HG02678 (cell line): ENCODE results near the gene DHCR24.
A peak's percentile ranks its signal among the peaks of the same experiment; 100 is the strongest.

Experiments
- ATAC-seq: cut with Tn5 transposase; IDR thresholded peaks from one replicate; pipeline ENCODE4 v1.9.1; 2021; ENCODE audit warnings: mild to moderate bottlenecking, moderate library complexity; ENCODE audit not compliant: unreplicated experiment

The DHCR24 gene

DNA sequence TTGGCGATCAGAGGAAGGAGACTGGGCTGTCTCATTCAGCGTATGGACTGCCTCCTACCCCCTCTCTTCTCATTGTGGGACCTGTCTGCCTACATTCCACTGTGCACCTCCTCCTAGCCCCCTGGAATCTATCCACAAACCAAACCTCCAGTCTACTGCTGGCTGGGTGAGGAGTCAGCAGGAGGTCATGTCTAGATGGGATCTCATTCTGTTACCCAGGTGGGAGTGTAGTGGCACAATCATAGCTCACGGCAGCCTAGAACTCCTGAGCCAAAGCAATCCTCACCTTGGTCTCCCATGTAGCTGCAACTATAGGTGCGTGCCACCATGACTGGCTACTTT, 67.8 kb downstream of the DHCR24 start:
- ATAC-seq = no peak

DNA sequence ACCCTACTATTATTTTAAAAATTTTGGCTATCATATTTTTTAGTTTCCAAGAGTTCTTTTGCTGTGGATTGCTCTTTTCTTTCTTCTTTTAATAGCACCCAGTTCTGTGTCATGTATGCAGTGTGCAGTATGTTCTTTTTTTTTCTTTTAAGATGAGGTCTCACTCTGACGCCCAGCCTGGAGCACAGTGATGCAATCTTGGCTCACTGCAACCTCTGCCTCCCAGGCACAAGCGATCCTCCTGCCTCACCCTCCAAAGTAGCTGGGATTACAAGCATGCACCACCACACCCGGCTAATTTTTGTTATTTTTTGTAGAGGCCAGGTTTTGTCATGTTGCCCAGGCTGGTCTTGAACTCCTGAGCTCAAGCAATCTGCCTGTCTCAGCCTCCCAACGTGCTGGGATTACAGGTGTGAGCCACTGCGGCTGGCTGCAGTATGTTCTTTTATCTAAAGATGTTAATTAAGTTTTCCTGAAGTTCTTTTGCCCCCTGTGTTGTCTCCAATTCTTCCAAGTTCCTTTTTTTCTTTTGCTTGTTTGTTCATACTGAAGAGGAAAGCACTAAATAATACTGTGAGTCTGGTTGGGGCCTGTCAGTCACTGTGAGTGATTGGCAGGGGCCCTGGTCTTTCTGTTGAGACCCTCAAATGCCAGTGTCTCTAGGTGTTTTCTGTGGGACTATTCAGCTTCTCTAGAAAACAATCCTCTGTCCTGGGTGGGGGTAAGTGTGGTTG, 68.4 kb downstream of the DHCR24 start:
- ATAC-seq = no peak

DNA sequence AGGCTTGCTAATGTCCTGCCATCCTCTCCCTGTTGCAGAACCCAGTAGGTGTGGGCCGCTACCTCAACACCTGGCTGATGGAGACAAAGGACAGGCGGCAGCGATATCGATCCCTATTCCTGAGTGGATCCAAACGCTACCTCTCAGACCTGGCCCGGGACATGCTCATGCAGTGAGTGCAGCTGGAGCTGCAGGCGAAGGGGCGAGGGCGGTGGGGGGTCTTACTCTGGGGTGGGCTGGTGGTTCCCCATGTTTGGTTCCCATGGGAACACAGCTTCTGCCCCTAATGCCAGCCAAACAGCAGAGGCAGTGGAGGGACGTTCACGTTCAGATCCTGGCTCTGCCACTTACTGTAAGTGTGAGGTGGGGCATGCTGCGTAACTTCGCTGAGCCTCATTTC, 70.0 kb downstream of the DHCR24 start:
- no peak for ATAC-seq

DNA sequence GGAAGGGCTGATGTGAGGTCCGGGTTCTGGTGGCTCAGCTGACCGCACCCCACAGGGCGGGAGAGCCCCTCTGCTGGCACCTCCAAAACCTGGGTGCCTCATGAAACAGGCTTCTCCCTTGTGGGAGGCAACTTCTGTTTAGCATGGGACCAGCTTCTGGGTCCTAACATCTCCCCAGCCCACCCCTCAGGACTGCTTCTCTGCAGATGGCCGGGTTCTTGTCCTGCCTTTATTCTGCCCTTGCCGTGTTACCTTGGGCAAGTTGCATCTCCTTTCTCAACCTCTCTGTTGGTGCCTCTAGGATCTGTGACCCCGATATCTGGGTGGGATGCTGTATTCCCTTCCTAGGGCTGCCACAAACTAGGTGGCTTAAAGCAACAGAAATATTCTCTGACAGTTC, 70.9 kb downstream of the DHCR24 start:
- ATAC-seq = no peak

DNA sequence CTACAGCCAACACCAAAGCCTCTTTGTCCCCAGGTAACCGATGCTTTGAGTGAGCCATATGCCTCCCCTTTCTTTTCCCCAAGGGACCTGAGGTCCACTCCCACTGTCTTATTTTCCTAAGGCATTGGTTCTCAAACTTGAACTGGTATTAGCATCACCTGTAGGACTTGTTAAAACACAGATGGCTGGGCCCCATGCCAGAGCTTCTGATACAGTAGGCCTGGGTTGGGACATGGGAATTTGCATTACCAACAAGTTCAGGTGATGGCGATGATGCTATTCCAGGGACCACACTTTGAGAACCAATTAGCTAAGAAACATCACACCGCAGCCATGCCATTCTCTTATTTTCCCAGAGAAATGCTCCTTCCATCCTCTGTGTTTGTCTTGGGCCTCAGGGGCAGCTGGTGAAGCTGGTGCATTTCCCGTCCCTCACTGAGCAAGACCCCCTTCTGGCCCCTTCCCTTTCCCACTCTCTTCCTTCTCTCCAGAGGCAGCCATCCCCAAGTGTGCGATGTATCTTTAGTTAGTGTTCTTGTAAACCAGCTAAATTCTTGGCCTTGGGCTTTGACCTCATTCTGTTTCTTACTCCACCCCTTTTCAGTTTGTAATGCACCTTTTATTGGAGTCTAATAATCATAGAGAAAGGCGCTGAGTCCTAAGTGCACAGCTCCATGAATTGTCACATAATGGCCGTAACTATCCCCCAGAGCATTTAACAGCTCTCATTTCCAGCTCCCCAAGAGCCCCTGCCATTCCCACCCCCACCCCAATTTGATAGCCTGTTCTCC, 71.7 kb downstream of the DHCR24 start:
- ATAC-seq = no peak

DNA sequence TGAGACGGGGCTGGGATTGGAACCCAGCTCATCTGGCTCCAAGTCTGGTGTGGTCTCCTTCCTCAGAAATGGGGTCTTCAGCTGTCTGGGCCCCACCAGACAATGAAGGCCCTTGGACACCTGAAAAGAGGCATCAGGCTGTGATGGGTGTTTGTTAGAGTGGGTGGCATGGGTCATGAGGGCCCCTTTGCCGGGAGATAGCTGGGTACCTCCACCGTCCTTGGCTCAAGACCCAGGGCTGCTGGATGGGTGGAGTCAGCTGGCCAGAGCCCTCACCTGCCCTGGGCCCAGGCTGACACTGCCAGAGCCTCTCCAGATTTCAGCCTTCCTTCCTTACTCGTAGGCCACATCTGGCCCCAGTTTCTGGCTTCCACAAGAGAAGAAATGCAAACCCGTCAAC, 72.4 kb downstream of the DHCR24 start:
- no peak for ATAC-seq

DNA sequence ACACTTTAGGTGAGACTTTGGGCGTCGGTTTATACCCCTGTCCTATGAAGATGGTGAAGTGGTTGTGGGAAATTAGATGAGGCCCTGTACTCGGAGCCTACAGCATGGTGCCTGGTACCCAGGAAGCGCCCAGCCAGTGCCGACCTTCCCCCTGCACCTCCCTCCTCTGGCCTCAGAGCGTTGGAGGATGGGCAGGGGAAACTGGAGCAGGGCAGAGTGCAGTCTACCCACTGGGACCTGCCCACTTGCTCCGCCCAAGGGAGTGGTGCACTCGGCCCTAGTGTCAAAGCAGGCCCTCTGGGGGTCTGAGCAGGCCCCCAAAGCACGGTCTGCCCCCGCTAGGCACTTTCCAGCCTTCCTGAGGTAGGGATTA, 72.9 kb downstream of the DHCR24 start:
- no peak for ATAC-seq

DNA sequence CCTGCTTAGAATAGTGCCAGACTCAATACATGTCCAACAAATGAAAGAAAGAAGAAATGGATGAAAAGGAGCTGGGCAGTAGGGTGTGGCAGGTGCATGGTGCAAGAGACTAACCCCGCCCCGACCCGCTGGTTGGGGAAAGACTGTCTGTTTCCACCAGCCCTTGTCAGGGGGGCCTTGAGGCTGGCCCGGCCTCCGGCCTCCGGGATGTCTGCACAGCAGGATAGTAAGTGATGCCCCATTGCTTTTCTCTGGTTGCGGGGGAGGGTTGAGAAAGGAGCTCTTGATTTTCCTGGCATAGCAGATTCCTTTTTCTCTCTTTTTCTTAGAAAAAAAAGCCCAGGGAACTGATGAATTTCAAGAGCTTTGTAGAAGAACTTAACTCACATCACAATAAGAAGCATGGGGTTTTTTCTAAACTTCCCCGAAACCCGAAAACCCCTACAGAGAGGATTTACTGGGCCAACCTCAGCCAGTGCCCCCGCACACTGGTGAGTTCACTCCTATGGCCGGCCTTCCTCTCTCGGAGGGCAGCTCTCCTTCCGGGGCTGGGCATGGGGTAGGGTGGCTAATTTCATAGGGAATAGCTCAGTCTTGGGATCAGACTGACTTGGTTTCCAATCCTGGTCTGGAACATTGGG, 73.4 kb downstream of the DHCR24 start:
- ATAC-seq = no peak

DNA sequence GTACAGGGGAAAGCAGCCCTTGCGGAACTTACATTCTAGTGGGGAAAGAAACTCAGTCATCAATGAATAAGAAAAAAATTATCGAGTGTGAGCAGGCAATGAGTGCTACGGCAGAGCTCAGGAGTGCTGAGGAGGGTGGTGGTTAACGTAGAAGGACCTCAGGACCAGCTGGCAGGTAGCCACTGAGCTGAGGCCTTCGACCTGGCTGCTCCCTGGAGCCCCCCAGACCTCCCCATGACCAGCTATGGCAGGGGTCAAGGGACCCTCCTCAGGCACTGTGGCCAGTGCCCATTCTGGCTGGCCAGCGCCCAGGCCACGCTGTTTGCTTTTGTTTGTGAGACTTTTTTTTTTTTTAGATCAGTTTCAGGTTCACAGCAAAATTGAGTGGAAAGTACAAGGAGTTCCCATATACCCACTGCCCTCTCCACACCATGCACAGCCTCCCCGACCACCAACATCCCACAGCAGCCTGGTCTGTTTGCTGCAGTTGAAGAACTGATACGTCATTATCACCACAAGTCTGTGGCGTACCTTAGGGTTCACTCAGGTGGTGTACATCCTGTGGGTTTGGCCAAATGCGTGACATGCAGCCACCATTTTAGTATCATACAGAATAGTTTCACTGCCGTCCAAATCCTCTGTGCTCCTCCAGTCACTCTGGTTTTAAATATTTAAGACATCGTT, 74.1 kb downstream of the DHCR24 start:
- no peak for ATAC-seq

DNA sequence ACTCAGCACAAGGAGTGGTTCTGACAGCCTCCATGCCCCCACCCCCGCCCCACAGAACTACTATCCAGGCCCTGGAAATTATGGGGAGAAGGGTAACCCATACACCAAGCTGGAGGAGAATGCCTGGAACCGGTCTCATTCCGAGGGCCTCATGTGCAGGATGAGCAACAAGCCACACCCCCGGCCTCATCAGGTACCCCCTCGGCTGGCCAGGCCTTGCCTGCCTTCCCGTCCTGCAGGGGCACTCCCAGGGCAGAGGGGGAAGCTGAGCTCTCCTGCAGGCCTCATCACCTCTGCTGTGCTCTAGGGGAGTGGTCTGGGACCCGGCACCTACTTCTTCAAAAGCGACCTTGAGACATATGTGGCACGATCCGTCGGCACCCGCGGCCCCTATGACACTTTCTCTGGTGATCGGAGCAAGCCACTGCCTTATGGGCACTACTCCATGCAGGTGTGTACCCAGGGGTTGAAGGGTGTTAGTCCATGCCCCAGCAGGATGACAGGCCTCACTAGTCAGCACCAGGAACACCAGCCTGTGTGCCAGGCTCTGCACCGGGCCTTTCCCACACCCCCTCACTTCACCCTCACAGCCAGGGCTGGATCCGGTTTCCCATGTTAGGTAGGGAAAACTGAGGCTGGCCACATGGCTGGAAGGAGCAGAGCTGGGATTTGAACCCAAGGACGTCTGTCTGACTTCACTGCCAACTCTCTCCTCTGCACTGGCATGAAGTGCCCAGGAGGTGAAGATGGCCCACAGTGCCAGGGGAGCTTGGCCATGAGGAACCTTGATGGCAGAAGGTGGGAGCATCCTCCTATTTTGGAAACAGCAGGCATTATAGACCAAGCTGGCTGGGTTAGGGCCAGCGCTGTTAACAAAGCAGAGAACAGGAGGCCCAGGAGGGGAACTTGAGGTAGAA, 75.0 kb downstream of the DHCR24 start:
- ATAC-seq = no peak

DNA sequence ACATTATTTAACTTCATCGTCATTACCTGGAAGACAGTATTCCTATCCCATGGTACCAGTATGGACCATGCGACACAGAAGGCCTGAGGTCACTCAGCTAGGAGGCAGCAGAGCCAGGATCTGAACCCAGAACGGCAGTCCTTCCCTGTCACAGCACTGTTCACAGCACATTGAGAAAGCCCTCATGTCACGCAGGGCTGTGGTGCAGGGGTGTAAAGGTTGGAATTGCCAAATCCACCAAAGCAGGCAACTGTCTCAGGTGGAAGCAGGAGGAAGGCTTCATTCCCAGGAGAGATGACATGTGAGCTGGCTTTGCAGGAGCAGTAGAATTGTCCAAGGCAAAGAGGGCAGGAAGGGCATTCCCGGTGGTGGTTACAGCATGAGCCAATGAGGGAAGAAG, 75.9 kb downstream of the DHCR24 start:
- ATAC-seq = no peak

DNA sequence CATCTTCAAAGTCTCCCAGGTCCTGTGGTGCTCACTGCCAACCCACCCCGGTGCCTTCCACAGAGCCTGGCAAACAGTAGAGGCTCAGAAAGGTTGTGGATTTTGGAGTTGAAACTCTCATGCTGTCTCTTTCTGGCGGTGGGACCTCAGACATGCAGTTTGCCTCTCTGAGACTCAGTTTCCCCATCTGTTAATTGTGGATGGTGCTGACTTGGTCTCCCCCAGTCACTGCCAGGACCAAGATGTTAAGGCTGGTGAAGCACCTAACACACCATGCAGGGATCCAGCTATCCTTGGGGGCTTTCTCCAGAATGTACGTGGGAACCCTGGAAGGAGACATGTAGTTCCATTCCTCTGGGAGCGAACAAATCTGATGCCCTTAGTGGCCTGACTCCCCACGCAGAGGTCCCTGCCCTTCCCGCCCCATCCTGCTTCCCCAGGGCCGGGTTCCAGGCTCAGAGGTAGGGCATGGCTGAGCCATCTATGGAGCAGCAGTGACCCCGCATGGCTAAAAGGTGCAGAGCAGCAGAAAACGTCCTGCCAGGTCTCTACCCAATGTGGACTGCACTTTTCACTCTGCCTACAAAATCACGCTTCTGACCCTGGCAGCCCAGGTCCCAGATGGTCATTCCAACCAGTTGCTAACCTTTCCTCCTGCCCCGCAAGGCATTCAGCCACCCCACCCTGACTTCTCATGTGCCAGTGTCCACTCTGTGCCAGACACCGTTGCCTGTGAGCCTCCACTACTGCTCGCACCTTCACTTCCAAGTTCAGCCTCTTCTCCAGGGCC, 76.6 kb downstream of the DHCR24 start:
- ATAC-seq = peak; percentile 72

DNA sequence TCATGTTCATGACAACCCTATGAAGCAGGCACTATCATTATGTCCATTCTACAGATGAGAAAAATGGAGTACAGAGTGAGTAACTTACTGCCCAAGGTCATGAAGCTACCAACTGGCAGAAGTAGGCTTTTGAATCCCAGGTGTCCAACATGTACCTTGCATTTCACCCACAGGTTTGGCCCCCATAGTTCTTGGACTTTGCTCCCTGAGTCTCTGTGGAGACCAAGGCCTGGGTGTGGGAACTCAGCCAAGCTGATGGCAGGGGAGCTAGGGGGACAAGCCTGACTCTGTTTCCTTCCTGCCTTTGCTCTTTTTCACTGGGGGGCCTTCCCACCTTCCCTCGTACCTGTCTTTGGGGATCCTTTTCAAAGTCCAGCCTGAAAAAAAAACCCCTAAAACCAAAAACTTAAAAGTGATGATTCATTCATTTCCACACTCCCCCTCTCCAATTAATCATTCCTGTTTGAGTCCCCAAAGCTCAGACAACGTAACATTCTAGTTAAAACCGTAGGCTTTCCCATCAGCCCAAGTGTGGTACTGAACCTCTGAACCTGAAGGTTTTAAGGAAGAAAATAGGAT, 77.4 kb downstream of the DHCR24 start:
- no peak for ATAC-seq

DNA sequence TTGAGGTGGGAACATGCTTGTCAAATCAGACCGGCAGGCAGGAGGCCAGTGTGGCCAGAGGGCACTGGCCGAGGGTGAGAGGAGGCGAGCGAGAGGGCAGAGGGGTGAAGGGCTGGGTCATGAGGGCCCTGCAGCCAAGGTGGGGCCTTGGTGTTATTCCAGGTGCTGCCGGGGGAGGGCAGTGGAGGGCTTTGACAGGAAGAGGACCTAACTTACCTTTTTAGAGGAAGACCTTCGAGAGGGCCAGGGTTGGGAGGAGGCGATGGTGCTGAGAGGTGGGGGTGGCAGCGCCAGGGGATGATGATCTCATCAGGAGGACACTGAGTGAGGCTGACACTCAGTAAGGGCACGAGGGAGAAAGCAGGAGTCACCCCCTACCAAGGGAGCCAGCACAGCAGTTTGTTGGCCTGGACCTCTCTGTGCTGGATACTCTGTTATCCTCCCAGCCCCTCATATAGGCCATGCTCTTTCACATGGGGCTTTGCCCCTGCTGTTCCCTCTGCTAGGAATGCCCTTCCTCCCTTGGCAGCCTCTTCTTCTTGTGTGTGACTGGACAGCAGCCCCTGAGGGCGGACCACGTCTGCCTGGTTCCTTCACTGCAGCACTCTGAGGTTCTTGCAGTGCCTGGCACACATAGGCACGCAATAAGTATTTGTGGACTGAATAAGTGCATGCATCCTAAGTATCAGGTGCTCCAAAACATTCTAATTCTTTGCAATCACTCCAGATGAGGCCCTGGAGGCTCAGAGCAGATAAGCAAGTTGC, 78.4 kb downstream of the DHCR24 start:
- no peak for ATAC-seq

DNA sequence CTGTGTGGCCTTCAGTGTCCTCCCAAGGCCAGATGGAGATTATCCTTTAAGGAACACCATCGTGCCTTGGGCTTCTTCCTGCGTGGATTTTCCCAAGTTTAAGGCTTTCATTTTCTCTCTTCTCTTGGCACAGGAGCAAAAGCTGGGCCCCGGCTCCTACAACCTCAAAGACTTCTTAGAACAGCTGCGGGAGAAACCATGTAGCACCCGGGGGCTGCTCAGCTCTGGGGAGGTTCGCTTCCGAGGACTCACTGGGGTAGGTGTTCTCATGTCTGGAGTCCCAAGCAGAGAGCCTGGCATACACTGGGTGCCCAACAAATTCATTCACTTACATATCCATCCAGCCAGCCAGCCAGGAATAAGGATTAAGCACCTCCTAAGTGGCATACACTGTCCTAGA, 79.2 kb downstream of the DHCR24 start:
- no peak for ATAC-seq

DNA sequence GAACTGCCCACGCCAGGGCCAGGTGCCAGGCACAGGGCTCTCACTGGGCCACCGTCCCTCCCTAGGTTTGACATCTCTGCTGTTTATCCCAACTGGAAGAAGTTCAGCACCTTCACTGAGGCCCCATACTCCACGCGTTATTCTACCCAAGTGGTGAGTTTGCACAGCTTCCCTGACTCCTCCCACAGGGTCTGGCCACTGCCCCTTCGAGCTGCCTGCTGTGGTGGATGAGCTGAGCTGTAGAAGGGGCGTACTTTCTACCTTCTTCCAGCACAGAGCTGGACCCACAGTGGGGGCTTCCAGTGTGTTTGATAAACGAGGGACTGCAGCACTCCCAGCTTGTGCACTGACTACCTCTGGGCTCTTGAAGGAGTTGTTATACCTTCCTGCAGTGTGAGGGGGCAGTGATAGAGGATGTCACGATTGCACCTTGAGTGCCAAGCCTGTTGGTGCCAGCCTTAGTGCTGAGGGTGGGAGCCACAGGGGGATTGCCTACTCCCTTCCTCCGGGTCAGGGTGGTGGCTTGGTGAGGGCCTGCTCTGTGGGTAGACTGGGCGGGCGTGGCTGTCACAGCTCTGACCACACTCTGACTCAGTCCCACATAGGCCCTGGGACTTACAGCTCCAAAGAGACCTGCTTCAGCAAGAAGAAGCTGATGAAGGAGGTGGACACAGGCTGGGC, 79.9 kb downstream of the DHCR24 start:
- ATAC-seq = no peak

DNA sequence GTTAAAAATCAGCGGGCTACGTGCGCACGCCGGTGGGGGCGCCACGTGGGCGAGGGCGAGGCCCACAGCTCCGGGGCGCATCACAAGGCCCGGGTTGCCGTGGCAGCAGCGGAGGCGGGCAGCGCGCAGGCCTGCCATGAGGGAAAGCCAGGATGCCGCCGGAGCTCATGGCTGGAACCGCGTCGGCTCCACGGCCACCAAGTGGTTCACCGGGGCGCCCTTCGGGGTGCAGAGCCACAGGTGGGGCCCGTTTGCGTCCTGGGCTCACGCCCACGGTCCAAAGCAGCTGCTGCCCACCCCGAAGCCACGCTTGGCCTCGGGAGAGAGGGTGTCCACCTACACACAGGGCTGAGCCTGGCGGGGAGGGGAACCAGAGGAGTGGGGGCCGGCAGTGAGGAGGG, 81.0 kb downstream of the DHCR24 start:
- ATAC-seq = no peak

DNA sequence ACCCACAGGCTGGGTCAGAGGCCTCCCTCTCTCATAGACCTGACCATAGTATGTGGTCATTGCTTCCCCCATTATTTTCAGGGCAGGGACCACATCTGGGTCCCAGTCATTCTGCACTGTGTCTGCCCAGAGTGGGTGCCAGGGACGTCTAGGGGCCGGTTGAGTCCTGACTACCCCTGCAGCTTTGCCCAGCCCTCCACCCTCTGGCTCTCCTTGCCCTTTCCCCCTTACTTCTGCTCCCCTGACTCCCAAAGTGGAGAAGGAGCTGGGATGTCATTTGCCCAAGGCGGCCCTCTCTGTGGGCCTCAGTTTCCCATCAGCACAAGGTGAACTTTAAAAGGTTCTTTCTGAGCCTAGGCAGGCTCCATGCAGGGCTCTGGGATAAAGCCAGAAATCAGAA, 81.5 kb downstream of the DHCR24 start:
- ATAC-seq = no peak
